Suprapubic skin (tissue), 3 donors: ENCODE measurements around the gene FNIP1.

Experiments
- POLR2AphosphoS5 ChIP-seq, 3 donors: sonication (generic); formaldehyde crosslinking; IDR thresholded peaks; one replicate each; pipeline ENCODE4 v1.6.1; 2017; ENCODE audit warnings: antibody characterized with exemption in 3 of 3
- TF ChIP-seq, protein P1 (sequence below), 2 donors: fragments of 200-600 bp in 1 of 2; fragments of 450-650 bp in 1 of 2; sonication (generic) in 1 of 2; IDR thresholded peaks; one replicate each; pipeline ENCODE4 v1.5.1; 2016 to 2019; ENCODE audit warnings: antibody characterized with exemption in 2 of 2, mild to moderate bottlenecking in 1 of 2, moderate library complexity in 1 of 2

DNA sequence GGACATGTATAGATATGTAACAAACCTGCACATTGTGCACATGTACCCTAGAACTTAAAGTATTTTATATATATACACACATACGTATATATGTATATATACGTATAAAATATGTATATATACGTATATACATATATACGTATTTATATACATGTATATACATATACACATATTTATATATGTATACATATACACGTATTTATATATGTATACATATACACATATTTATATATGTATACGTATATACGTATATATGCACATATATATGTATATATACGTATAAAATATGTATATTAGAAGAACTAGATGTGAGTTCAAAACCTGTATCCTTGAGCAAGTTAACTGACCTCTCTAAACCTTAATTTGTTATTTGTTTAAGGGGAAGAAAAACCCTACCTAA is 61.4 kb downstream of the FNIP1 start:
- TF ChIP-seq, protein P1, sequence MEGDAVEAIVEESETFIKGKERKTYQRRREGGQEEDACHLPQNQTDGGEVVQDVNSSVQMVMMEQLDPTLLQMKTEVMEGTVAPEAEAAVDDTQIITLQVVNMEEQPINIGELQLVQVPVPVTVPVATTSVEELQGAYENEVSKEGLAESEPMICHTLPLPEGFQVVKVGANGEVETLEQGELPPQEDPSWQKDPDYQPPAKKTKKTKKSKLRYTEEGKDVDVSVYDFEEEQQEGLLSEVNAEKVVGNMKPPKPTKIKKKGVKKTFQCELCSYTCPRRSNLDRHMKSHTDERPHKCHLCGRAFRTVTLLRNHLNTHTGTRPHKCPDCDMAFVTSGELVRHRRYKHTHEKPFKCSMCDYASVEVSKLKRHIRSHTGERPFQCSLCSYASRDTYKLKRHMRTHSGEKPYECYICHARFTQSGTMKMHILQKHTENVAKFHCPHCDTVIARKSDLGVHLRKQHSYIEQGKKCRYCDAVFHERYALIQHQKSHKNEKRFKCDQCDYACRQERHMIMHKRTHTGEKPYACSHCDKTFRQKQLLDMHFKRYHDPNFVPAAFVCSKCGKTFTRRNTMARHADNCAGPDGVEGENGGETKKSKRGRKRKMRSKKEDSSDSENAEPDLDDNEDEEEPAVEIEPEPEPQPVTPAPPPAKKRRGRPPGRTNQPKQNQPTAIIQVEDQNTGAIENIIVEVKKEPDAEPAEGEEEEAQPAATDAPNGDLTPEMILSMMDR (IDR thresholded peaks at IDR 0.05) = no peak
- no peak for TF ChIP-seq POLR2AphosphoS5 (IDR thresholded peaks at IDR 0.05)
